ENCODE data around the gene UMAD1.
A peak's percentile ranks its signal among the peaks of the same experiment; 100 is the strongest.

The UMAD1 gene

DNA sequence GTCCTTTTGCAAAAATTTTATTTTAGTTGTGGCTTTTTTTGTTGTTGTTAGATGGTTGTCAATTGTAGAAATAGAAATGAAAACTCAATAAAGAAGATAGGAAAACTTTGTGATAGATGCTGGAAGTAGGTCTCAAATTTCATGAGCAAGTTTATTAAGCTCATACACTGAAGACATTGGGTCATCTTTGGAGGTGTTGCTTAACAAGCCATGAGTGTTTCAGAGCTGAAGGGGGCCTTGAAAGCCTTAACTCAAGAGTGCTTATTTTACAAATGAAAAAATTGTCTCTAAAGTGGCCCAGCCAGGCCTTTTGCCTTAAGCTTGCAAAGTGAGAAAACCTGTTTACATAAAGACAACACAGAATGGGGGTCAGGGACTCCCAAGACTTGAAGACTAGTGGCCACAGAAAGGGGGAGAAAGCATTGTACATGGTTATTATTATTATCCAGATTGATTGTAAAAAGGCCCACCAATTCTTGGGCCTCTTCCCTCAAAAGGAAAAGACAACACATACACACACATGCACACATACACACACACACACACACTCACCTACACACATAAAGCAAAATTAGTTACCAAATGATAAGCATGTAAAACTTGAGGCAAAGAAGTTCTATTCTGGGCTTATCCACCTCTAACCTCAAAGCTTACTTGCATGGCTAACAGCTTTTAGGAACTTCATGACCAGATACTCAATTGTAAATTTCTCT, 278.3 kb downstream of the UMAD1 start:
- Histone ChIP-seq H3K4me1 (ENCODE audit: control insufficient read depth, low read depth, low read length) (peaks cover 3% of the 10 kb centered on the region), H3K4me3 (ENCODE audit: low read length) (no peak overlapping the region), H3K79me1 (ENCODE audit: low read length) (no peaks in the 10 kb centered on the region), H3K56ac (ENCODE audit: low read length) (no peak overlapping the region), H4K5ac (ENCODE audit: low read length) (no peak overlapping the region), H3K27ac (ENCODE audit: low read depth, low read length) (no peak overlapping the region), H2BK15ac (replicated peaks; ENCODE audit: low read depth) (no peak overlapping the region), H3K18ac (ENCODE audit: low read length) (no peak overlapping the region), H2BK120ac (ENCODE audit: low read depth, low read length) (no peak overlapping the region), H3K23ac (ENCODE audit: low read length) (no peak overlapping the region), H3K9ac (ENCODE audit: low read length) (no peak overlapping the region), H3K27me3 (ENCODE audit: insufficient read depth, low read length, poor library complexity) (peaks cover under 1% of the 10 kb centered on the region), H2BK5ac (ENCODE audit: low read length) (no peak overlapping the region), H3K4ac (ENCODE audit: low read depth, low read length) (no peak overlapping the region), H2AK5ac (ENCODE audit: low read length) (no peak overlapping the region), H3K4me2 (ENCODE audit: low read length) (no peak overlapping the region), H3K36me3 (ENCODE audit: control insufficient read depth, insufficient read depth, low read length) (no peaks in the 10 kb centered on the region), H3K79me2 (ENCODE audit: control insufficient read depth, insufficient read depth, low read length) (no peaks in the 10 kb centered on the region), H4K8ac (ENCODE audit: low read depth, low read length) (no peak overlapping the region)
- no peak for DNase-seq

- H3K79me1 ChIP-seq (ENCODE audit: low read length) = no peaks in the 10 kb centered on the region
- H3K36me3 ChIP-seq (ENCODE audit: control insufficient read depth, insufficient read depth, low read length) = no peaks in the 10 kb centered on the region
- no peak overlapping the region for H2BK120ac ChIP-seq (ENCODE audit: low read depth, low read length)
- no peak overlapping the region for H4K8ac ChIP-seq (ENCODE audit: low read depth, low read length)
- H3K4me3 ChIP-seq (ENCODE audit: low read length) = no peak overlapping the region
- H2AK5ac ChIP-seq (ENCODE audit: low read length) = no peak overlapping the region
- peaks cover 2% of the 10 kb centered on the region for H3K27me3 ChIP-seq (ENCODE audit: insufficient read depth, low read length, poor library complexity)
- no CpG with 5 or more reads among the region's 2 CpGs for WGBS (ENCODE audit: extremely low coverage, insufficient coverage, low lambda C conversion rate)
- H2BK15ac ChIP-seq (replicated peaks; ENCODE audit: low read depth) = no peak overlapping the region
- H3K27ac ChIP-seq (ENCODE audit: low read depth, low read length) = no peak overlapping the region
- H3K9ac ChIP-seq (ENCODE audit: low read length) = no peak overlapping the region
- no peaks in the 10 kb centered on the region for H3K79me2 ChIP-seq (ENCODE audit: control insufficient read depth, insufficient read depth, low read length)
- H3K56ac ChIP-seq (ENCODE audit: low read length) = no peak overlapping the region
- no peak for DNase-seq
- no peak overlapping the region for H2BK5ac ChIP-seq (ENCODE audit: low read length)
- no peak overlapping the region for H4K5ac ChIP-seq (ENCODE audit: low read length)
- no peak overlapping the region for H3K18ac ChIP-seq (ENCODE audit: low read length)
- no peak overlapping the region for H3K23ac ChIP-seq (ENCODE audit: low read length)
- no peak overlapping the region for H3K4me2 ChIP-seq (ENCODE audit: low read length)
- peaks cover 3% of the 10 kb centered on the region for H3K4me1 ChIP-seq (ENCODE audit: control insufficient read depth, low read depth, low read length)
- H3K4ac ChIP-seq (ENCODE audit: low read depth, low read length) = no peak overlapping the region
These were observed 278.9 kb downstream of the UMAD1 start for GRCh38 chr7:7919449-7919945.

- Histone ChIP-seq H3K23ac (ENCODE audit: low read length) (no peak overlapping the region), H4K5ac (ENCODE audit: low read length) (no peak overlapping the region), H3K9ac (ENCODE audit: low read length) (no peak overlapping the region), H2BK120ac (ENCODE audit: low read depth, low read length) (no peak overlapping the region), H2AK5ac (ENCODE audit: low read length) (no peak overlapping the region), H2BK15ac (replicated peaks; ENCODE audit: low read depth) (no peak overlapping the region), H2BK5ac (ENCODE audit: low read length) (no peak overlapping the region), H3K18ac (ENCODE audit: low read length) (no peak overlapping the region), H3K4me1 (ENCODE audit: control insufficient read depth, low read depth, low read length) (peaks cover 3% of the 10 kb centered on the region), H3K27ac (ENCODE audit: low read depth, low read length) (no peak overlapping the region), H3K36me3 (ENCODE audit: control insufficient read depth, insufficient read depth, low read length) (no peaks in the 10 kb centered on the region), H3K4ac (ENCODE audit: low read depth, low read length) (no peak overlapping the region), H4K8ac (ENCODE audit: low read depth, low read length) (no peak overlapping the region), H3K79me1 (ENCODE audit: low read length) (no peaks in the 10 kb centered on the region), H3K79me2 (ENCODE audit: control insufficient read depth, insufficient read depth, low read length) (no peaks in the 10 kb centered on the region), H3K4me2 (ENCODE audit: low read length) (no peak overlapping the region), H3K4me3 (ENCODE audit: low read length) (no peak overlapping the region), H3K56ac (ENCODE audit: low read length) (no peak overlapping the region), H3K27me3 (ENCODE audit: insufficient read depth, low read length, poor library complexity) (peaks cover 2% of the 10 kb centered on the region)
- no peak for DNase-seq
- WGBS (ENCODE audit: extremely low coverage, insufficient coverage, low lambda C conversion rate) = no CpG with 5 or more reads among the region's 2 CpGs
These were observed 279.5 kb downstream of the UMAD1 start for GRCh38 chr7:7920056-7920455.

DNA sequence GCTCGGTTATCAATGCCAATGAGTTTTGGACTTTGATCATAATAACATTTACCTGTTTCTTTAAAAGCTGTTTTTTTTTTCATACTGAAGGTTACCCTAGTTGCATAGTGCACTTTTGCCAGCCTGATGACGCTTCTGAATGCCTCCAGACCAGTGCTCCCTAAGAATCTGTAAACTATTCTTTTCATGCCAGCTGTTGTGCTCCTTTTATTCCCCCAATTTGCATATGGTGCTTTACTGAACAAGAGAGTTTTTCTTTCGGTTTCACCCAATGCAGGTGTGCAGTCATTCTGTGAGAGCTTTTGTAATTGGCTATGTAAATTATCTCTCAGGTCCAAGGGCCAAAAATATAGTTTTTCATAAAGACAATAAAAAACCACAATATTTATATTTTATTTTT, 279.9 kb downstream of the UMAD1 start:
- WGBS (ENCODE audit: extremely low coverage, insufficient coverage, low lambda C conversion rate) = no CpG with 5 or more reads among the region's 3 CpGs
- H2BK120ac ChIP-seq (ENCODE audit: low read depth, low read length) = no peak overlapping the region
- H2BK5ac ChIP-seq (ENCODE audit: low read length) = no peak overlapping the region
- H3K36me3 ChIP-seq (ENCODE audit: control insufficient read depth, insufficient read depth, low read length) = no peaks in the 10 kb centered on the region
- H3K56ac ChIP-seq (ENCODE audit: low read length) = no peak overlapping the region
- H3K4ac ChIP-seq (ENCODE audit: low read depth, low read length) = no peak overlapping the region
- peaks cover 2% of the 10 kb centered on the region for H3K27me3 ChIP-seq (ENCODE audit: insufficient read depth, low read length, poor library complexity)
- no peak overlapping the region for H3K4me3 ChIP-seq (ENCODE audit: low read length)
- no peaks in the 10 kb centered on the region for H3K79me2 ChIP-seq (ENCODE audit: control insufficient read depth, insufficient read depth, low read length)
- DNase-seq = no peak
- no peak overlapping the region for H2AK5ac ChIP-seq (ENCODE audit: low read length)
- H3K4me2 ChIP-seq (ENCODE audit: low read length) = no peak overlapping the region
- peaks cover 3% of the 10 kb centered on the region for H3K4me1 ChIP-seq (ENCODE audit: control insufficient read depth, low read depth, low read length)
- H3K18ac ChIP-seq (ENCODE audit: low read length) = no peak overlapping the region
- H3K27ac ChIP-seq (ENCODE audit: low read depth, low read length) = no peak overlapping the region
- H3K79me1 ChIP-seq (ENCODE audit: low read length) = no peaks in the 10 kb centered on the region
- H2BK15ac ChIP-seq (replicated peaks; ENCODE audit: low read depth) = no peak overlapping the region
- H3K9ac ChIP-seq (ENCODE audit: low read length) = no peak overlapping the region
- H4K5ac ChIP-seq (ENCODE audit: low read length) = no peak overlapping the region
- no peak overlapping the region for H3K23ac ChIP-seq (ENCODE audit: low read length)
- no peak overlapping the region for H4K8ac ChIP-seq (ENCODE audit: low read depth, low read length)

DNA sequence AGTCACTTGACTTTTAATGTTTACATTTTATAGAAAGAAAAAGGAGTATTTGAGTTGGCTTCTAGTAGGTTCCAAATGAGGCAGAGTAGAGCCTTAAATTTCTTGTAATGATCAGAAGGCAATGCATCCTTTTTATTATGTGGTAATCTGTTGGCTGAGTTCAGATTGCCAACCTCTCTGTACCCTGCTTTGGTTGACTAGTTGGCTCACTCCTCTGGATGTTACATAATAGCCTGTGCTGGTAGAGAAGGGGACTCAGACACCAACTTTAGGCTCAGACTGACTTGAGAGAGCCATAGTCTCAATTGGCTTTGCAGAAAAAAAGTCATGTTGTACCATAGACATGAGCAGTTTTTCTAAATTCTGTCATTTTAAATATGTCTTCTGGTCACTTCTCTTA, 281.3 kb downstream of the UMAD1 start:
- Histone ChIP-seq H3K79me2 (ENCODE audit: control insufficient read depth, insufficient read depth, low read length) (no peaks in the 10 kb centered on the region), H3K36me3 (ENCODE audit: control insufficient read depth, insufficient read depth, low read length) (no peaks in the 10 kb centered on the region), H3K27ac (ENCODE audit: low read depth, low read length) (no peak overlapping the region), H3K56ac (ENCODE audit: low read length) (no peak overlapping the region), H3K18ac (ENCODE audit: low read length) (no peak overlapping the region), H2BK5ac (ENCODE audit: low read length) (no peak overlapping the region), H3K4ac (ENCODE audit: low read depth, low read length) (no peak overlapping the region), H3K27me3 (ENCODE audit: insufficient read depth, low read length, poor library complexity) (peaks cover 2% of the 10 kb centered on the region), H4K8ac (ENCODE audit: low read depth, low read length) (no peak overlapping the region), H2BK15ac (replicated peaks; ENCODE audit: low read depth) (no peak overlapping the region), H4K5ac (ENCODE audit: low read length) (no peak overlapping the region), H3K23ac (ENCODE audit: low read length) (no peak overlapping the region), H3K4me3 (ENCODE audit: low read length) (no peak overlapping the region), H3K4me1 (ENCODE audit: control insufficient read depth, low read depth, low read length) (peaks cover 3% of the 10 kb centered on the region), H3K4me2 (ENCODE audit: low read length) (no peak overlapping the region), H3K9ac (ENCODE audit: low read length) (no peak overlapping the region), H2AK5ac (ENCODE audit: low read length) (no peak overlapping the region), H3K79me1 (ENCODE audit: low read length) (no peaks in the 10 kb centered on the region), H2BK120ac (ENCODE audit: low read depth, low read length) (no peak overlapping the region)
- DNase-seq = peak; percentile 7
